A673 (cell line): ENCODE data around the gene DUSP8. TPM values are rescaled to one million over a fixed set of nuclear protein-coding genes. Genes with fewer than 3 reads are reported as not detected.

ENCODE experiments used
- BruUV-seq: library from RNA; stranded (reverse); fragments of 400-500 nt; replicated peaks from 2 replicates; lab custom pipeline; 2021; lab: Mats Ljungman, UMichigan
- CTCF ChIA-PET: fragments of 300-600 bp; sonication (Branson Sonifier 250); formaldehyde crosslinking; loops from one replicate; lab custom pipeline; 2022; ENCODE audit warnings: antibody characterized with exemption; lab: Charles Lee
- POLR2A ChIA-PET: fragments of 300-600 bp; sonication (Branson Sonifier 250); formaldehyde crosslinking; loops from one replicate; lab custom pipeline; 2022; ENCODE audit warnings: antibody characterized with exemption; ENCODE audit not compliant: low non-redundant PET; lab: Charles Lee
- DNase-seq: peaks from one replicate; pipeline ENCODE4 v3.0.0-alpha.2; 2015; ENCODE audit warnings: low spot score
- H3K27ac ChIP-seq: fragments of 200-600 bp; sonication (generic); 2 replicates; pipeline ENCODE4 v1.5.1; 2016; ENCODE audit warnings: mixed run types, low read depth, mild to moderate bottlenecking, mixed read lengths, antibody characterized with exemption, low read length; ENCODE audit not compliant: poor library complexity, severe bottlenecking
- H3K27me3 ChIP-seq: fragments of 200-600 bp; sonication (generic); replicated peaks from 2 replicates; pipeline ENCODE4 v1.6.1; 2017; ENCODE audit warnings: mixed run types, low read depth, mild to moderate bottlenecking, mixed read lengths, antibody characterized with exemption, low read length; ENCODE audit not compliant: insufficient read depth, poor library complexity
- H3K36me3 ChIP-seq: fragments of 200-600 bp; sonication (generic); 2 replicates; pipeline ENCODE4 v1.6.1; 2016; ENCODE audit warnings: mixed run types, mild to moderate bottlenecking, mixed read lengths, antibody characterized with exemption, low read length; ENCODE audit not compliant: insufficient read depth, poor library complexity, severe bottlenecking
- H3K4me1 ChIP-seq: fragments of 200-600 bp; sonication (generic); 2 replicates; pipeline ENCODE4 v1.6.1; 2017; ENCODE audit warnings: mixed run types, mild to moderate bottlenecking, mixed read lengths, antibody characterized with exemption, low read length; ENCODE audit not compliant: insufficient read depth, poor library complexity, severe bottlenecking
- H3K4me3 ChIP-seq: fragments of 200-600 bp; sonication (generic); 2 replicates; pipeline ENCODE4 v1.5.1; 2016; ENCODE audit warnings: low read depth, mixed run types, mild to moderate bottlenecking, mixed read lengths, low read length; ENCODE audit not compliant: poor library complexity, severe bottlenecking
- H3K9me3 ChIP-seq: fragments of 200-600 bp; sonication (generic); 2 replicates; pipeline ENCODE4 v1.6.1; 2016; ENCODE audit warnings: mixed run types, low read depth, mild to moderate bottlenecking, mixed read lengths, antibody characterized with exemption, low read length; ENCODE audit not compliant: poor library complexity, severe bottlenecking
- EZH2 ChIP-seq: fragments of 200-600 bp; sonication (generic); IDR thresholded peaks from 2 replicates; pipeline ENCODE4 v1.6.1; 2017; ENCODE audit warnings: borderline replicate concordance, low read depth, mild to moderate bottlenecking, mixed read lengths, antibody characterized with exemption, low read length; ENCODE audit not compliant: poor library complexity, severe bottlenecking
- intact Hi-C: fragments of 100-400 bp; cut with micrococcal nuclease; formaldehyde crosslinking; loops from one replicate; pipeline ENCODE4 v1.10.0; 2022; ENCODE audit not compliant: unreplicated experiment
- total RNA-seq: library from RNA; stranded (reverse); gene quantifications from 2 replicates; pipeline ENCODE4 v1.2.3, GENCODE V29; 2021
- TF ChIP-seq, protein P1 (sequence below): fragments of 300-800, 200-600 bp; sonication (generic); conservative IDR thresholded peaks from 2 replicates; pipeline ENCODE4 v1.5.1; 2017; ENCODE audit warnings: low read depth, mild to moderate bottlenecking, antibody characterized with exemption, low read length, moderate library complexity, mixed read lengths

The DUSP8 gene
- total RNA-seq, 1 experiment from 2014 or later: 1.9 TPM

GRCh38 chr11:1522081-1522424 lies 50.0 kb downstream of the DUSP8 start:
- BruUV-seq: no TSS peak
- no peak for DNase-seq
- Histone ChIP-seq H3K27ac (no peak overlapping the region), H3K27me3 (no peaks in the 10 kb centered on the region), H3K4me3 (no peak overlapping the region), H3K4me1 (no peaks in the 10 kb centered on the region), H3K36me3 (no peaks in the 10 kb centered on the region), H3K9me3 (no peaks in the 10 kb centered on the region)
- intact Hi-C loops: no loop called here
- CTCF ChIA-PET: no interaction called here
- POLR2A ChIA-PET: no interaction called here
- no peak for TF ChIP-seq EZH2
- TF ChIP-seq, protein P1, sequence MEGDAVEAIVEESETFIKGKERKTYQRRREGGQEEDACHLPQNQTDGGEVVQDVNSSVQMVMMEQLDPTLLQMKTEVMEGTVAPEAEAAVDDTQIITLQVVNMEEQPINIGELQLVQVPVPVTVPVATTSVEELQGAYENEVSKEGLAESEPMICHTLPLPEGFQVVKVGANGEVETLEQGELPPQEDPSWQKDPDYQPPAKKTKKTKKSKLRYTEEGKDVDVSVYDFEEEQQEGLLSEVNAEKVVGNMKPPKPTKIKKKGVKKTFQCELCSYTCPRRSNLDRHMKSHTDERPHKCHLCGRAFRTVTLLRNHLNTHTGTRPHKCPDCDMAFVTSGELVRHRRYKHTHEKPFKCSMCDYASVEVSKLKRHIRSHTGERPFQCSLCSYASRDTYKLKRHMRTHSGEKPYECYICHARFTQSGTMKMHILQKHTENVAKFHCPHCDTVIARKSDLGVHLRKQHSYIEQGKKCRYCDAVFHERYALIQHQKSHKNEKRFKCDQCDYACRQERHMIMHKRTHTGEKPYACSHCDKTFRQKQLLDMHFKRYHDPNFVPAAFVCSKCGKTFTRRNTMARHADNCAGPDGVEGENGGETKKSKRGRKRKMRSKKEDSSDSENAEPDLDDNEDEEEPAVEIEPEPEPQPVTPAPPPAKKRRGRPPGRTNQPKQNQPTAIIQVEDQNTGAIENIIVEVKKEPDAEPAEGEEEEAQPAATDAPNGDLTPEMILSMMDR: no peak

GRCh38 chr11:1521382-1522080 lies 50.5 kb downstream of the DUSP8 start:
- Histone ChIP-seq H3K4me3 (no peak overlapping the region), H3K36me3 (no peaks in the 10 kb centered on the region), H3K27ac (no peak overlapping the region), H3K27me3 (no peaks in the 10 kb centered on the region), H3K4me1 (no peaks in the 10 kb centered on the region), H3K9me3 (no peaks in the 10 kb centered on the region)
- no peak for DNase-seq
- TF ChIP-seq EZH2: no peak
- TF ChIP-seq, protein P1: no peak
- ChIA-PET CTCF (no interaction called here), POLR2A (no interaction called here)
- no TSS peak for BruUV-seq
- intact Hi-C loops: no loop called here

- ChIA-PET CTCF (no interaction called here), POLR2A (no interaction called here)
- H3K36me3 ChIP-seq: no peaks in the 10 kb centered on the region
- H3K4me3 ChIP-seq: no peak overlapping the region
- no peak overlapping the region for H3K27ac ChIP-seq
- no peaks in the 10 kb centered on the region for H3K4me1 ChIP-seq
- no TSS peak for BruUV-seq
- intact Hi-C loops: no loop called here
- no peak for DNase-seq
- H3K27me3 ChIP-seq: no peaks in the 10 kb centered on the region
- H3K9me3 ChIP-seq: no peaks in the 10 kb centered on the region
- TF ChIP-seq, protein P1: no peak
- TF ChIP-seq EZH2: no peak
Observed at GRCh38 chr11:1520663-1521267, 51.3 kb downstream of the DUSP8 start.
